ENCODE measurements around the gene PDCD5. TPM values are rescaled to one million over a fixed set of nuclear protein-coding genes. Genes with fewer than 3 reads are reported as not detected.

The PDCD5 gene
- total RNA-seq, 5 donors from 2014 or later (not counting 1 experiment from before 2014, with no cell fraction given): 21.8 to 69.9 (median 62.5) TPM

- Histone ChIP-seq H3K4me1 (ENCODE audit: control insufficient read depth in 1 of 2, extremely low read depth in 1 of 2, insufficient read depth in 2 of 2, low read length in 2 of 2) (no peaks in the 10 kb centered on the region), H3K4me3 (ENCODE audit: control insufficient read depth in 1 of 2, extremely low read depth in 1 of 2, low read length in 1 of 2) (no peak overlapping the region), H3K27ac (ENCODE audit: low read length) (no peak overlapping the region), H3K36me3 (ENCODE audit: control insufficient read depth in 2 of 2, extremely low read depth in 1 of 2, insufficient read depth in 1 of 2, low read length in 1 of 2) (no peaks in the 10 kb centered on the region), H3K27me3 (replicated peaks in 1 of 2; ENCODE audit: control insufficient read depth in 2 of 2, extremely low read depth in 1 of 2, insufficient read depth in 2 of 2, low read length in 1 of 2) (peaks cover 0 to 2% of the 10 kb centered on the region in 2 experiments), H3K9me3 (no peaks in the 10 kb centered on the region)
- H3K9me3 Mint-ChIP-seq: peaks cover 0 to 10% (median 7%) of the 10 kb centered on the region in 3 donors
- DNase-seq (no peak), ATAC-seq (replicated peaks in 1 of 4) (no peak)
- 83% methylated on average over 5 of the region's 8 CpGs for WGBS (ENCODE audit: insufficient coverage)
- POLR2A ChIA-PET: no interaction called here
- no peaks in the 10 kb centered on the region for H3K36me3 Mint-ChIP-seq
- peaks cover 4 to 9% of the 10 kb centered on the region in 2 donors for H3K27me3 Mint-ChIP-seq
- H3K4me3 Mint-ChIP-seq: no peak overlapping the region
- H3K4me1 Mint-ChIP-seq: peaks cover 0 to 4% (median 0%) of the 10 kb centered on the region in 3 donors
- H3K27ac Mint-ChIP-seq: no peak overlapping the region
- CTCF ChIA-PET: no interaction called here
These were observed 38.4 kb upstream of the PDCD5 start for GRCh38 chr19:32542477-32543108.

GRCh38 chr19:32543115-32543900 lies 37.7 kb upstream of the PDCD5 start:
- H3K4me3 Mint-ChIP-seq: no peak overlapping the region
- Histone ChIP-seq H3K36me3 (ENCODE audit: control insufficient read depth in 2 of 2, extremely low read depth in 1 of 2, insufficient read depth in 1 of 2, low read length in 1 of 2) (no peaks in the 10 kb centered on the region), H3K9me3 (no peaks in the 10 kb centered on the region), H3K4me1 (ENCODE audit: control insufficient read depth in 1 of 2, extremely low read depth in 1 of 2, insufficient read depth in 2 of 2, low read length in 2 of 2) (no peaks in the 10 kb centered on the region), H3K27me3 (replicated peaks in 1 of 2; ENCODE audit: control insufficient read depth in 2 of 2, extremely low read depth in 1 of 2, insufficient read depth in 2 of 2, low read length in 1 of 2) (peaks cover 0 to 2% of the 10 kb centered on the region in 2 experiments), H3K4me3 (ENCODE audit: control insufficient read depth in 1 of 2, extremely low read depth in 1 of 2, low read length in 1 of 2) (no peak overlapping the region), H3K27ac (ENCODE audit: low read length) (no peak overlapping the region)
- peaks cover 0 to under 1% (median 0%) of the 10 kb centered on the region in 3 donors for H3K4me1 Mint-ChIP-seq
- POLR2A ChIA-PET: no interaction called here
- ATAC-seq (replicated peaks in 1 of 4): no peak
- CTCF ChIA-PET: interaction anchor here in 1 of 2 donors (0.7 kb wide), 1 partner anchor 297 kb away, joined by 10 read pairs; no protein-coding TSS in a partner anchor
- H3K27ac Mint-ChIP-seq: no peak overlapping the region
- 64% methylated on average over 6 of the region's 11 CpGs for WGBS (ENCODE audit: insufficient coverage)
- H3K9me3 Mint-ChIP-seq: peaks cover 0 to 6% (median 5%) of the 10 kb centered on the region in 3 donors
- H3K27me3 Mint-ChIP-seq: peaks cover 4 to 9% of the 10 kb centered on the region in 2 donors
- no peak for DNase-seq
- no peaks in the 10 kb centered on the region for H3K36me3 Mint-ChIP-seq

- no peaks in the 10 kb centered on the region for H3K36me3 ChIP-seq (ENCODE audit: control insufficient read depth in 2 of 2, extremely low read depth in 1 of 2, insufficient read depth in 1 of 2, low read length in 1 of 2)
- DNase-seq: no peak
- CTCF ChIA-PET: no interaction called here
- H3K4me1 Mint-ChIP-seq: no peaks in the 10 kb centered on the region
- 92% methylated on average over 3 of the region's 7 CpGs for WGBS (ENCODE audit: insufficient coverage)
- peaks cover 0 to 2% of the 10 kb centered on the region in 2 experiments for H3K27me3 ChIP-seq (replicated peaks in 1 of 2; ENCODE audit: control insufficient read depth in 2 of 2, extremely low read depth in 1 of 2, insufficient read depth in 2 of 2, low read length in 1 of 2)
- no peak for ATAC-seq (replicated peaks in 1 of 4)
- no peaks in the 10 kb centered on the region for H3K9me3 Mint-ChIP-seq
- no peak overlapping the region for H3K4me3 Mint-ChIP-seq
- no peak overlapping the region for H3K4me3 ChIP-seq (ENCODE audit: control insufficient read depth in 1 of 2, extremely low read depth in 1 of 2, low read length in 1 of 2)
- H3K27ac ChIP-seq (ENCODE audit: low read length): no peak overlapping the region
- no peaks in the 10 kb centered on the region for H3K36me3 Mint-ChIP-seq
- H3K27me3 Mint-ChIP-seq: peaks cover 4% of the 10 kb centered on the region in 2 donors
- no peaks in the 10 kb centered on the region for H3K4me1 ChIP-seq (ENCODE audit: control insufficient read depth in 1 of 2, extremely low read depth in 1 of 2, insufficient read depth in 2 of 2, low read length in 2 of 2)
- no peak overlapping the region for H3K27ac Mint-ChIP-seq
- H3K9me3 ChIP-seq: no peaks in the 10 kb centered on the region
- POLR2A ChIA-PET: no interaction called here
These were observed 36.1 kb upstream of the PDCD5 start for GRCh38 chr19:32544917-32545316.

GRCh38 chr19:32550666-32551065 lies 30.3 kb upstream of the PDCD5 start:
- 95% methylated on average over 4 of the region's 5 CpGs for WGBS (ENCODE audit: insufficient coverage)
- Histone ChIP-seq H3K27ac (ENCODE audit: low read length) (no peak overlapping the region), H3K9me3 (no peaks in the 10 kb centered on the region), H3K4me1 (ENCODE audit: control insufficient read depth in 1 of 2, extremely low read depth in 1 of 2, insufficient read depth in 2 of 2, low read length in 2 of 2) (no peaks in the 10 kb centered on the region), H3K4me3 (ENCODE audit: control insufficient read depth in 1 of 2, extremely low read depth in 1 of 2, low read length in 1 of 2) (no peak overlapping the region), H3K36me3 (ENCODE audit: control insufficient read depth in 2 of 2, extremely low read depth in 1 of 2, insufficient read depth in 1 of 2, low read length in 1 of 2) (no peaks in the 10 kb centered on the region), H3K27me3 (replicated peaks in 1 of 2; ENCODE audit: control insufficient read depth in 2 of 2, extremely low read depth in 1 of 2, insufficient read depth in 2 of 2, low read length in 1 of 2) (no peaks in the 10 kb centered on the region)
- ATAC-seq (replicated peaks in 1 of 4) (no peak), DNase-seq (no peak)
- Mint-ChIP-seq H3K9me3 (no peaks in the 10 kb centered on the region), H3K36me3 (no peaks in the 10 kb centered on the region), H3K4me1 (no peaks in the 10 kb centered on the region), H3K4me3 (no peak overlapping the region), H3K27me3 (no peaks in the 10 kb centered on the region), H3K27ac (no peak overlapping the region)
- POLR2A ChIA-PET: no interaction called here
- CTCF ChIA-PET: no interaction called here

GRCh38 chr19:32555786-32556185 lies 25.2 kb upstream of the PDCD5 start:
- Mint-ChIP-seq H3K9me3 (no peaks in the 10 kb centered on the region), H3K36me3 (no peaks in the 10 kb centered on the region), H3K4me1 (no peaks in the 10 kb centered on the region), H3K27ac (no peak overlapping the region), H3K27me3 (peaks cover 10 to 13% of the 10 kb centered on the region in 2 donors), H3K4me3 (no peak overlapping the region)
- Histone ChIP-seq H3K27me3 (replicated peaks in 1 of 2; ENCODE audit: control insufficient read depth in 2 of 2, extremely low read depth in 1 of 2, insufficient read depth in 2 of 2, low read length in 1 of 2) (peaks cover 3 to 4% of the 10 kb centered on the region in 2 experiments), H3K36me3 (ENCODE audit: control insufficient read depth in 2 of 2, extremely low read depth in 1 of 2, insufficient read depth in 1 of 2, low read length in 1 of 2) (no peaks in the 10 kb centered on the region), H3K27ac (ENCODE audit: low read length) (no peak overlapping the region), H3K9me3 (no peaks in the 10 kb centered on the region), H3K4me1 (ENCODE audit: control insufficient read depth in 1 of 2, extremely low read depth in 1 of 2, insufficient read depth in 2 of 2, low read length in 2 of 2) (no peaks in the 10 kb centered on the region), H3K4me3 (ENCODE audit: control insufficient read depth in 1 of 2, extremely low read depth in 1 of 2, low read length in 1 of 2) (no peak overlapping the region)
- DNase-seq (no peak), ATAC-seq (replicated peaks in 1 of 4) (no peak)
- POLR2A ChIA-PET: no interaction called here
- CTCF ChIA-PET: no interaction called here
- no CpG with 5 or more reads among the region's 1 CpG for WGBS (ENCODE audit: insufficient coverage)

- Mint-ChIP-seq H3K9me3 (no peaks in the 10 kb centered on the region), H3K4me1 (no peaks in the 10 kb centered on the region), H3K36me3 (no peaks in the 10 kb centered on the region), H3K27ac (no peak overlapping the region), H3K4me3 (no peak overlapping the region), H3K27me3 (peaks cover 10 to 13% of the 10 kb centered on the region in 2 donors)
- ATAC-seq (replicated peaks in 1 of 4) (no peak), DNase-seq (no peak)
- Histone ChIP-seq H3K4me1 (ENCODE audit: control insufficient read depth in 1 of 2, extremely low read depth in 1 of 2, insufficient read depth in 2 of 2, low read length in 2 of 2) (no peaks in the 10 kb centered on the region), H3K4me3 (ENCODE audit: control insufficient read depth in 1 of 2, extremely low read depth in 1 of 2, low read length in 1 of 2) (no peak overlapping the region), H3K27ac (ENCODE audit: low read length) (no peak overlapping the region), H3K9me3 (no peaks in the 10 kb centered on the region), H3K36me3 (ENCODE audit: control insufficient read depth in 2 of 2, extremely low read depth in 1 of 2, insufficient read depth in 1 of 2, low read length in 1 of 2) (no peaks in the 10 kb centered on the region), H3K27me3 (replicated peaks in 1 of 2; ENCODE audit: control insufficient read depth in 2 of 2, extremely low read depth in 1 of 2, insufficient read depth in 2 of 2, low read length in 1 of 2) (peaks cover 3 to 4% of the 10 kb centered on the region in 2 experiments)
- WGBS (ENCODE audit: insufficient coverage): 61% methylated on average over 8 of the region's 10 CpGs
- ChIA-PET POLR2A (no interaction called here), CTCF (no interaction called here)
These were observed 22.3 kb upstream of the PDCD5 start for GRCh38 chr19:32558607-32559228.

Data from T-cell (primary cell).